22Rv1 (cell line): ENCODE data around the gene FAM3A.
"Not testable (repeated sequence)": the region's sequence is repeated elsewhere in the genome, so short reads cannot be mapped to it uniquely, and the experiment has no call there.

Experiments
- H3K27ac ChIP-seq: fragments of 450-650 bp; 2 replicates; pipeline ENCODE4 v1.5.1; 2017
- ZFX ChIP-seq: fragments of 450-650 bp; IDR thresholded peaks from 2 replicates; pipeline ENCODE4 v1.6.1; 2017; ENCODE audit warnings: antibody characterized with exemption, borderline replicate concordance
- TF ChIP-seq, protein P1 (sequence below): fragments of 450-650 bp; IDR thresholded peaks from 2 replicates; pipeline ENCODE4 v1.5.1; 2017; ENCODE audit warnings: mild to moderate bottlenecking

Gene FAM3A

DNA sequence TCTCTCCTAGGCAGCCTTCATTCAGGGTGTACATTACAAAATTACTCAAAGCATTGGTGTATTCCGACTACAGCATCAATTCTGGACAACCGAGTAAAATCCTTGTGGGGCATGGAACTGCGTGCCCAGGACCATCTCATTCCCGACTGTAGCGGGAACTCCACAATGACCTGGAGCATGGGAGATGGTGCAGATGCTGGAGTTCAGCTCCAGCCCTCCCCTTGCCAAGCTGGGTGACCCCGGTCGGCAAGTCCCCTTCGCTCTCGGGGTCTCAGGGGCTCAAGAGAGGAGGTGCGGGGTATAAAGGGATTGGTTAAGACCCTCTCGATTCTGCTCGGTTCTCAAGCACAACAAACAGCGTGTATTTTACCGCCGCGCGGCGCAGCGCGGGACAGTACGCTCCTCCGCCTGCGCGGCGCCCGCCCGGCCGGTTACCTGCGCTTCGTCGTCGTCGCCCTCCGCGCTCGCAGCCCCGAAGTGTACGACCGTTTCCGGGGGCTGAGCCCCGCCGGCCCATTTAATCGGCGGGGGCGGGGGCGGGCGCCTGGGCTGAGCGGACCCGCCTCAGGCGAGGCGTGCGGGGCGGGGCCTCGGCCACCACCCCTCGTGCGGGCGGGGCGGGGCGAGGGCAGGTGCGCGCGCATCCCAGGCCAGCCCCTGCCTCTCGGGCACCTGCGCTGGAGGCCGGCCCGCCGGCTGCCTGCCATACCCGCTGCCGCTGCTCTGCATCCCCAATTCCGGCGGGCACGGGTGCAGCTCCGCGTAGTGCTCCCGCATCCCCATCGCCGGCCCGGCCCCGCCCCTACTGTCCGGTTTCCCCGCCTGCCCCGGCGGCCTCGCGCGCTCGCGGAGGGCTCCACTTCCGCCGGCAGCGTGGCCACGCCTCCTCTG lies 30.6 kb upstream of the FAM3A start, which contains the start of gene G6PD:
TSS of gene G6PD (minus strand) at position 493 of the 891 bp plus-strand sequence. CDS start 691 bp downstream, outside the sequence.
- TF ChIP-seq ZFX, result no peak
- TF ChIP-seq, protein P1, sequence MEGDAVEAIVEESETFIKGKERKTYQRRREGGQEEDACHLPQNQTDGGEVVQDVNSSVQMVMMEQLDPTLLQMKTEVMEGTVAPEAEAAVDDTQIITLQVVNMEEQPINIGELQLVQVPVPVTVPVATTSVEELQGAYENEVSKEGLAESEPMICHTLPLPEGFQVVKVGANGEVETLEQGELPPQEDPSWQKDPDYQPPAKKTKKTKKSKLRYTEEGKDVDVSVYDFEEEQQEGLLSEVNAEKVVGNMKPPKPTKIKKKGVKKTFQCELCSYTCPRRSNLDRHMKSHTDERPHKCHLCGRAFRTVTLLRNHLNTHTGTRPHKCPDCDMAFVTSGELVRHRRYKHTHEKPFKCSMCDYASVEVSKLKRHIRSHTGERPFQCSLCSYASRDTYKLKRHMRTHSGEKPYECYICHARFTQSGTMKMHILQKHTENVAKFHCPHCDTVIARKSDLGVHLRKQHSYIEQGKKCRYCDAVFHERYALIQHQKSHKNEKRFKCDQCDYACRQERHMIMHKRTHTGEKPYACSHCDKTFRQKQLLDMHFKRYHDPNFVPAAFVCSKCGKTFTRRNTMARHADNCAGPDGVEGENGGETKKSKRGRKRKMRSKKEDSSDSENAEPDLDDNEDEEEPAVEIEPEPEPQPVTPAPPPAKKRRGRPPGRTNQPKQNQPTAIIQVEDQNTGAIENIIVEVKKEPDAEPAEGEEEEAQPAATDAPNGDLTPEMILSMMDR, result no peak
- H3K27ac ChIP-seq, result peak within 1 kb of the TSS; percentile 92

DNA sequence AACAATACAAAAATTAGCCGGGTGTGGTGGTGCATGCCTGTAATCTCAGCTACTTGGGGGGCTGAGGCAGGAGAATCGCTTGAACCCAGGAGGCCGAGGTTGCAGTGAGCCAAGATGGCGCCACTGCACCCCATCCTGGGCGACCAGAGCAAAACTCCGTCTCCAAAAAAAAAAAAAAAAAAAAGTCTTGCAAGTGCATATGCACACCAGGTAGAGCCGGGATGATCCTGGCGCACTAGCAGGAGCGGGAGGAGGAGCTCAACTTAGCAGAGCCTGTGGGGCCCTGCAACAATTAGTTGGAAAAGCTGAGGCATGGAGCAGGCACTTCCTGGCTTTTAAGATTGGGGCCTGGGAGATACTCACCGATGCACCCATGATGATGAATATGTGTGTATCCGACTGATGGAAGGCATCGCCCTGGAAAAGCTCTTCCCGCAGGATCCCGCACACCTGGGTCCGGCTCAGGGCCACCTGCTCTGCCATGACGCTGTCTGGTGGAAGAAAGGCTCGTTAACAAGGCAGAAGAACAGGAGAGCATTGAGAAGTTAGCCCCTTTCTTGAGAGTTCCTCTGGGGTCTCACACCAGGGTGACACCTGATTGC lies 29.7 kb upstream of the FAM3A start:
- TF ChIP-seq, protein P1, result no peak
- no peak for TF ChIP-seq ZFX
- peak overlapping the region; percentile 92; the same call in 1 of the 2 replicates for H3K27ac ChIP-seq

DNA sequence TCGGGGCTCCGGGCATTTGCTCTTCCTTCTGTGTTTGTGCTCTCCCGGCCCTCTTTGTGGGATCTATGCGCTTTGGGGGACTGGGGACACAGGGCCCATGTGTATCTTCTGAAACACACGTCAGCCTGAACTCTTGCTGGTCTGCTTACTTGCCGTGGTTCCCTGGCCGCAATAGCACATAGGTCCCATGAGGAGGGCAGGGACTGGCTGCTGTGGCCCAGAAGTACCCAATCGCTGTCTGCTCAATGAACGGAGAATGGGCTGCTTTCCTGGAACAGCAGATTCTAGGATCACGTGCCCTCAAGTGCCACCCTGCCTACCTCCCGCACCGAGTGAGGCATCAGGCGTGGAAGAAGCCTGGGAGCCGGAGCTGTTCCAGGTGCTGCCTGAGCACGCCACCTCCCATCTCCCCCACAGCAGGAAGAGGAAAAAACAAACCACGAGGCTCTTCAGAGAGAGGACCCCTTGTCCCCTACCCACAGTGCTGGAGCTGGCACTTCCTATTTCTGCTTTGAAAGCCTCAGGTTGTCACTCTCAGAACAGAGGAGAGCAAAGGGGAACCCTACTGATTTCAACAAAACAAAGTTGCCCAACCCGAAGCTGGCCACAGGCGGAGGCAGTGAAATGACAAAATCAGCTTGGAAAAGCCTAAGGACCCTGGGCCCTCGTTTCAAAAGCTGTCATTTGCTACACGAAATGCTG lies 26.8 kb upstream of the FAM3A start:
- no peak overlapping the region for H3K27ac ChIP-seq
- TF ChIP-seq, protein P1, result no peak
- no peak for TF ChIP-seq ZFX

DNA sequence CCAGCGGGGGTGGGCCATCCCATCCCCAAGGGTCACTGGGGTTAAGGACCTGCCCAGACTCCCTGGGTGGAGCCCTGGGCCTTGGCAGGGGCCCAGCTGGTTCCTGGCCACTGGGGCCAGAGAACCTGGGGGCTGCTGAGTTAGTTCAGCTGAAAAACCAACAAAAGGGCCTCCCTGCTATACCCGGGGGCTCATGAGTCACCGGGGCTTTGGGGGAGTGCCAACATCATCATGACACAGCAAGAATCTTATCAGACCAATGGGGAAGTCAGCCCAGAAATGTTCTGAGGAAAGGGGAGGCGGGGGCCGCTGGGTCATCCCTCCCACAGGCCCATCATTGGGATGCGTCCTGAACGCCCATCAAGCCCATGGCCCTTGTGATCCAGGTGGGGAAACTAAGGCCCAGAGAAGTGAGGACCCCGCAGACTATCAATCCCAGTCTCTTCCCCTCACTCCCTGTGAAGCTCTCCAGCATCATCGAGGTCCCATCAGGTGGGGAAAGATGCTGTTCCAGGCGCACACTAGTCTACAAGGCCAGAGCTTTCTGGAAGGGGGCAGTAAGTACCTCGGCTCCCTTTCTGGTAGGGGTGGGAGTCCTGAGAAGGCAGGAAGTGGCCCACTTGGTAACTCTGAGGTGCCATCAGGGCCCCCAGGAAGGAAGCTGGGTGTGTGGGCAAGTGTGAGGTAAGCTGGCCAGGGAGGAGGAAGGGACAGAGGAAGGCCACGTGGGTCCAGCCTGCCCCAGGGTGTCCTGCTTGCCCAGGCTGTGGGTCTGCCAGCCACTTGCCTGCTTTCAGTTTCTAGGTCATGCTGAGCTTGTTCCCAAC lies 26.1 kb upstream of the FAM3A start:
- no peak overlapping the region for H3K27ac ChIP-seq
- TF ChIP-seq, protein P1, result no peak
- TF ChIP-seq ZFX, result no peak

DNA sequence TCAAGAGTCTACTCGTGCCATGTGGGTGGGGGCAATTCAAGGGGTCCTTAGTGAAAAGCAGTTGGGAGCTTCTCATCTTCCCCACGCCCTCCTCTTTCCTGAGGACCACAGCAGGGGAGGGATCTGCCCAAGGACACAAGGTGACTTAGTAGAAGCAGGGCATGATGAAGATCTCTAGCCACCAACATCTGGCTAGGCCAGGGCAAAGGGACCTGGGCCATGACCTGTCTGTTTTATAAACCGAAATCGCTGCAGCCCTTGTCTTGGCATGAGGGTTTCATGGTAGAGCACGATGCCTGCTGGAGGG lies 25.5 kb upstream of the FAM3A start:
- no peak overlapping the region for H3K27ac ChIP-seq
- TF ChIP-seq, protein P1, result no peak
- TF ChIP-seq ZFX, result no peak

DNA sequence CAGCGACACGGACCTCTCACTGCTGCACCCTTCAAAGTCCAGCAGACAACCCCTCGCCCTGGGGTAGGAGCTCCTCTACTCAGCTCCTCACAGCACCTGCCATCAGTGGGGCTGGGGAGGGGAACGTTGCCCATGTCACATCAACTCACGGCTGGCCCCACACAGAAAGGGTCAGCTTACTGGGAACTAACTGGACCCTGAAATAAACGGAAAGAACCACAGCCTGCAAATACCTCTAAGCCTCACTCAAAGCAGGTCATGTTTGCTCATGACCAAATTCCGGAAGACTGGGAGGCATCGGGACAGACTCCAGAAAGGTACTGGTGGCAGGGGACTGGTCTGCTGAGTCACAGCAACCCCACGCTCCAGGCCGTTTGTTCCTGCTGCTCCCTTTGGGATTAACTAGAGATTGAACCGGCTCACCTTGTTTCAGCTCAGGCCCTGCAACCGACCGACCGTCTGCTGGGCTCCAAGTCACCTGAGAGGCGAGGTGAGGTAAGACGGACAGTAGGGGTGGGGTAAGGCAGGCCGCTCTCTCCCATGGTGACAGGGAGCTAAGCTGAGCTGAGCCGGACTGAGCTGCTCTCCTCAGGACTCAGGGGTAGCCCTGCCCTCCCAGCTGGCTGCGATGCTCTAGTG lies 25.0 kb upstream of the FAM3A start:
- TF ChIP-seq, protein P1, result no peak
- TF ChIP-seq ZFX, result no peak
- no peak overlapping the region for H3K27ac ChIP-seq

DNA sequence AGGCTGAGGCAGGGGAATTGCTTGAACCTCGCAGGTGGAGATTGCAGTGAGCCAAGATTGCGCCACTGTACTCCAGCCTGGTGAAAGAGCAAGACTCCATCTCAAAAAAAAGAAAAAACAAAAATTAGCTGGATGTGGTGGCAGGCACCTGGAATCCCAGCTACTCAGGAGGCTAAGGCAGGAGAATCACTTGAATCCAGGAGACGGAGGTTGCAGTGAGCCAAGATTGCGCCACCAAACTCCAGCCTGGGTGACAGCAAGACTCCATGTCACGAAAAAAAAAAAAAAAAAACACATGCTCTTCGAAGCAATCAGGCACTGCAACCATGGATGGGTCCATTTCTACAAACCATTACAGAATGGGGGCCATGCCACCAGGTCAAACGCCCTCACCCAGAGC lies 24.3 kb upstream of the FAM3A start:
- H3K27ac ChIP-seq, result not testable (repeated sequence)
